HG03097 (cell line): ENCODE measurements around the gene HNRNPDL.
"Not testable (repeated sequence)": the region's sequence is repeated elsewhere in the genome, so short reads cannot be mapped to it uniquely, and the experiment has no call there.

Experiments
- ATAC-seq: cut with Tn5 transposase; IDR thresholded peaks from one replicate; pipeline ENCODE4 v1.9.1; 2021; ENCODE audit not compliant: unreplicated experiment, low FRiP score

The HNRNPDL gene

DNA sequence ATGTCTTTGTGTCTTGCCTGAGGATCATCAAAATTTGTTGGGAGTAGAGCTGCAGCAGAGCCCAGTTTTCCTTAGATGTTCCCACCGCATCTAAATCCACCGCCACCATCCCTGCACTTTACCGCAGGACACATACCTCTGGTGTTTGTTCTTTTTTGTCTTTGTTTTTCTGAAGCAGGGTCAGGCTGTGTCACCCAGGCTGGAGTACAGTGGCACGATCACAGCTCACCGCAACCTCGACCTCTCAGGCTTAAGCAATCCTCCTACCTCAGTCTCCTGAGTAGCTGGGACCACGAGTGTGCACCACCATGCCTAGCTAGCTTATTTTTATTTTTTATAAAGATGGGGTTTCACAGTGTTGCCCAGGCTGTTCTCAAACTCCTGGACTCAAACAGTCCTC lies 4.7 kb upstream of the HNRNPDL start:
- no peak for ATAC-seq

DNA sequence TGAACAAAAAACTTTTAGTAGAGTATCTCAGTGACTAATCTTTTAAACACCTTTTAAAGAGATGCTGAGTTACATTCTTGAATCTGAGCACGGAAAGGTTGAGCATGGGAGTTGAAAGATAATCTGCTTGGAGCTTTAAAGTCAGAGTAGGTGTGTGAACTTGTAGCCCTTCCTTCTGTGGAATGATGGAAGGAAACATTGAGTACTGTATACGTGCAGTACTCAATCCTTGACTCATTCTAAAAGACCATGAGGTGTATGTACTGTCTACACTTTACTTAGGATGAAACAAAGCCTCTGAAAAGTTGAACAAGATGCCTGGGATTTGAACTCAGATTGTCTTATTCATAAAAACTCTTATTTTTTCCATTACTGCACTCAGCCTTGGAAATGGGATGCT lies 3.5 kb upstream of the HNRNPDL start:
- ATAC-seq = no peak

- no peak for ATAC-seq
Observed at GRCh38 chr4:82432596-82432995, 2.3 kb upstream of the HNRNPDL start.

GRCh38 chr4:82431831-82432230 lies 1.6 kb upstream of the HNRNPDL start:
- no peak for ATAC-seq

DNA sequence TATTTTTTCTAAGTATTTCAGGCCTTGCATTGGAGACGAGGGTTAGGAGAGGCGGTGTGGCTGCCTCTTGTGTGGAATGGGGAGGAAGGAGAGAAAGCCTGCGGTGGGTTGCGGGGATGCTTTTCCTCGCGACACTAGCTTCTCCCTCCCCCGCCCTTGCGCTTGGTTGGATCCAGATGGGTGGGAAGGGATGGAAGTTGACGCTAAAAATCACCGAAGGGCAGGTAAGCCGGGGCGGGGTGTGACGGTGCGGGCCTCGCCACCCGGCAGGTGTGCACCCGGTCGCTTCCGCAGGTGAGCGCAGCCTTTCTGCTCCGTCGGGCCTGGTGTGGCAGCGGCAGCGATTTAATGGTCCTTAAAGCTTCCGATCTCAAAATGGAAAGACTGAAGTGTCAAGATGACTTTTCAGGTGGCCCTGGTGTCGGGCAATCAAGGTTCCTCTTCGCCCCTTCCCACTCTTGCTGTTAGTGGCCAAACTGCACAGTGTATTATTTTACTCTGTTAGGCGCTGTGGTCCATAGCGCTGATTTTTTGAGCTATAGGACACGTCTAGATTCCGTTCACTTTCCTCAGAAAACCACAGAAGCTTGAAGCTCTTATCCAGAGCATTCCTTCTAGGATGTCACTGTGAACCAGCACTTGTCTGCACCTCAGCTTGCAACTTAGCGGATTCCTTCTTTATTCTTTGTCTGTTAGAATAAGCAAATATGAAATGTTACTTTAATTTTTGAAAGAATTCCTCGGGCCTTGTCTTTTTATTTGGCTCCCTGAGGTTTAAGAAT lies 893 bp upstream of the HNRNPDL start:
- no peak for ATAC-seq

GRCh38 chr4:82429728-82430192 lies 502 bp downstream of the HNRNPDL start:
- ATAC-seq = peak; percentile 12

DNA sequence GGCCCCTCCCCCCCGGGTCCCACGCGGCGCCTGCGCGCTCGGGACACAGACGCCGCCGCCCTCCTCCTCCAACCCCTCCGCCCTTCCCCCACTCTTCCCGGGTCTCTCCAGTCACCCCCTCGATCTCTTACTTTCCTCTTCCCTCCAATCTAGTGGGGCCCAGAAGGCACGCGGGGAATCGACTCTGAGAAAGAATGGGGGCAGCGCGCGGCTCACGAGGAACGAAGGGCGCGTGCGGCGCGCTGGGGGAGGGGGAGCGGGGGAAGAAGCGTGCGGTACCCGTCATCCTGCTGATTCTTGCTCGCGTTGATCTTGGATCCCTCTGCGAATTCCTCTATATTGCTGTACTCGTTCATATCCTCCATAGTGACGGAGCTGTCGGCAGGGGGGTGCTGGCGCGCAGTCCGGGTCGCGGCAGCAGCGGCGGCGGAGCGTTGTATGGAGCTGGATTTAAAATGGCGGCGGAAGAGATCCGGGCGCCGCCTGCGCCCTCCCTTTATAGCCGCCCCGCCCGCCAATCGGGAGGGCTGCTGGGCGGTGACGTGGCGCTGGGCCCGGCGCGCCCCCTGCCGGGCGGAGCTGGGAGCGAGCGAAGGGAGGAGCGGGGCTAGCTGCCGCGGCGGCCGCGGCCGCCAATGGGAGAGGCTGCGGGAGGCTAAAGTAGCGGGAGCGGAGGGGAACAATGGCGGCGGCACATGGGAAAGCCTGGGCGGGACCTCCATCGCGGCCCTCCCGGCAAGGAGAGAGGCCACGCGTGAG lies 1.1 kb downstream of the HNRNPDL start:
- peak; percentile 55 for ATAC-seq

- ATAC-seq = no peak
Observed at GRCh38 chr4:82428526-82428968, 1.7 kb downstream of the HNRNPDL start.

GRCh38 chr4:82425478-82425877 lies 4.8 kb downstream of the HNRNPDL start:
- no peak for ATAC-seq

DNA sequence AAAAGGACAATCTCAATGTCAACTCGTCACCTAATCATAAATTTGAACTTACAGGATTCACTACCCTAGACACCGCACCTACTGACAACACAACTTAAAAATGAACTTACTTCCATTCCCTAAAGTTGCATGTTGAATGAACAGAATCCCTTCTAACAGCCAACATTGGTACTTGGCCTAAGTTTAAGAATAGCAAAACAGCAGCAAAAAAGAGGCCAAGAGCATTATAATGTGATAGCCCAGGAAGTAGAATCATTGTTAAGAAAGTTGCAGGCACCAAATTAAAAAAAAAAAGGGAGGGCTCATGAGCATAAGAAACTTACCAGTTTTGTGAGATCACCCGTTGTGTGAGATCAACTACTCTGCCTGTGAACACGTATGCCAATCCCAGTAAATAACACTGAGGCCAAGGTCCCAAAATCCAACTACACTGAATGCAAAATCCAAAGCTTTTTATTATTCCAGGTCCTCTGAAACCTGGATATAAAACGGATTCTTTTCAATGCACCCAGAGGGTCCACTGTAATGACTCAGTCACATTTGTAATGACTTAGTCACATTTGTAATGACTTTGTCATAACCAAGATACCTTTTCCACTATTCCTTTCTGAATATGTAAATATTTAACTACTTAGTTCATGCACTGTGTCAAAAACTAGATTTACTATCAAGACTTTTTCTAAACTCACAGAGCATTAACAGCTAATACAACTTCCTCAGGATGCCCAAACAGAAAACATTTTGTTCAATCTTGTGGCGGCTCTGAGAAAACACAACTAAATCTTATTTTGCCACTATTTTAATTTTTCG lies 6.8 kb downstream of the HNRNPDL start:
- ATAC-seq = no peak

- no peak for ATAC-seq
Observed at GRCh38 chr4:82422616-82423015, 7.6 kb downstream of the HNRNPDL start.

- no peak for ATAC-seq
Observed at GRCh38 chr4:82421796-82422560, 8.3 kb downstream of the HNRNPDL start.

GRCh38 chr4:82419451-82419850 lies 10.8 kb downstream of the HNRNPDL start:
- ATAC-seq = no peak

- ATAC-seq = no peak
Observed at GRCh38 chr4:82415922-82416365, 14.3 kb downstream of the HNRNPDL start.

DNA sequence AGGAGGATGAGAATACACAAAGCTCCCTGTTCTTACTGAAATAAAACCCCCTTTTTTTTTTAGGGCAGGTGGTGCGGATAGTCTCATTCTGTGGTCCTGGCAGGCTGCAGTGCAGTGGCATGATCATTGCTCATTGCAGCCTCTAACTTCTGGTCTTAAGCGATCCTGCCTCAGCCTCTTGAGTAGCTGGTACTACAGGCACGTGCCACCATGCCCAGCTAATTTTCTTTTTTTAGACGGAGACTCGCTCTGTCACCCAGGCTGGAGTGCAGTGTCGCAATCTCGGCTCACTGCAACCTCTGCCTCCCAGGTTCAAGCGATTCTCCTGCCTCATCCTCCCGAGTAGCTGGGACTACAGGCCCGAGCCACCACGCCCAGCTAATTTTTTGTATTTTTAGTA lies 15.2 kb downstream of the HNRNPDL start:
- not testable (repeated sequence) for ATAC-seq

DNA sequence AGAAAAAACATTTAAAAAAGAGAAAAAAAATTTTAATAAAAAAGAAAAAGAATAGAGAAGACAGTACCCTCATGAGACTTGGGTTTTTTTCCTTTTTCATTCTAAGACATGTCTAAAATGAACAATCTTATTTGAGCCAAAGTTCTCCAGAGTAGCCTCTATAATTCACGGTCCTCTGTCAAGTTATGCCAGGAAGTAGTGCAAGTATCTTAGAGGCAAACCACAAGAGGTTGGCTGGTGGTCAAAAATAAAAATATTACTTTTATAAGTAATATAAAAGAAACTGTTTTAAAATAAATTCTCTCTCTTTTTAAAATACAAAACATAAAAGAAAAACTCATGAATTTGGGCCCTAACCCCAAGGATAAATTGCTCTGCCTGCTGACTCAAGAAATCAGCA lies 26.5 kb downstream of the HNRNPDL start:
- ATAC-seq = no peak

GRCh38 chr4:82402196-82402775 lies 28.0 kb downstream of the HNRNPDL start:
- ATAC-seq = no peak

GRCh38 chr4:82401600-82401999 lies 28.7 kb downstream of the HNRNPDL start:
- no peak for ATAC-seq

- ATAC-seq = no peak
Observed at GRCh38 chr4:82398263-82398662, 32.0 kb downstream of the HNRNPDL start.

GRCh38 chr4:82397527-82397926 lies 32.7 kb downstream of the HNRNPDL start:
- no peak for ATAC-seq
